AML-193 (cell line): ENCODE data around the gene STK11IP.

ENCODE experiments used
- DNase-seq, 2 experiments: peaks; one replicate each; lab custom pipeline; 2025; lab: John Stamatoyannopoulos, UW

Gene STK11IP

GRCh38 chr2:219578811-219579613 lies 18.6 kb upstream of the STK11IP start:
- DNase-seq: peak; percentile 55 to 60

GRCh38 chr2:219581346-219581745 lies 16.3 kb upstream of the STK11IP start:
- no peak for DNase-seq

- DNase-seq: no peak
Observed at GRCh38 chr2:219591091-219591490, 6.6 kb upstream of the STK11IP start.

DNA sequence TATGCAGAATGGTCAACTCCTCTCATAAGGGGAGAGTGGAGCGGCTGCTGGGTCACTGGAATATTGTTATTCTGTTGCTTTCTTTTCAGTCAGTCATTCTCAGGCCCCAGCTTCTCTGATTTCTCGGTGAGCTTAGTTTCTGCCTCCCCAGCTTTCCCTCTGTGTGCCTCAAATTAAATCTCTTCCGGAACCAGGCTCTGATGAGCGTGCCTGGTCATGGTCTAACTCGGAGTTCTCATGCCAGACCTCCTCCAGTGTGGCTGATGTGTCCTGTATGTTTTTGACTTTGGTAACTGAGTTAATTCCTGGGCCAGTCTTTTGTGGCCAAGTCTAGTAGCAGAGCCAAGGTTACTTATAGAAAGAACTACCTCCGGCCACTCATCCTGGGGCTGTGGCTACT lies 4.9 kb upstream of the STK11IP start:
- no peak for DNase-seq

GRCh38 chr2:219593154-219593553 lies 4.5 kb upstream of the STK11IP start:
- no peak for DNase-seq

DNA sequence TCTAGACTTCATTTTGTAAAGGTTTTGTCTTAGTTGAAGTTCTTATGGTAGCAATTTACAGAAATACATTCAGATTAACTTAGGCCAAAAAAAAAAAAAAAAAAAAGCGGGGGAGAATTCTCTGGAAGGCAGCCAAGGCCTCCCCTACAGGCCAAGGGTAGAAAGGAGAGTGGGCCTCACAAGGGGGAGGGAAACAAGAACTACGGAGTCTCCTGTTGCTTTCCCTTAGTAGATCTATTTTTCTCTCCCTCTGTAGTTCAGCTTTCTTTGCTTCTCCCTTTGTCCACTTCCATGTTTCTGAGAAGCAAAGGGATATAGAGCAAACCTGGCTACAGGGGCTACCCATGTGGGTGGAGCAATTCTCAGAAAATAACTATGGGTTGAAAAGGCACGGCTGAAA lies 2.4 kb upstream of the STK11IP start:
- DNase-seq: no peak

GRCh38 chr2:219596954-219597551 lies 604 bp upstream of the STK11IP start:
- DNase-seq: peak; percentile 35 to 39

DNA sequence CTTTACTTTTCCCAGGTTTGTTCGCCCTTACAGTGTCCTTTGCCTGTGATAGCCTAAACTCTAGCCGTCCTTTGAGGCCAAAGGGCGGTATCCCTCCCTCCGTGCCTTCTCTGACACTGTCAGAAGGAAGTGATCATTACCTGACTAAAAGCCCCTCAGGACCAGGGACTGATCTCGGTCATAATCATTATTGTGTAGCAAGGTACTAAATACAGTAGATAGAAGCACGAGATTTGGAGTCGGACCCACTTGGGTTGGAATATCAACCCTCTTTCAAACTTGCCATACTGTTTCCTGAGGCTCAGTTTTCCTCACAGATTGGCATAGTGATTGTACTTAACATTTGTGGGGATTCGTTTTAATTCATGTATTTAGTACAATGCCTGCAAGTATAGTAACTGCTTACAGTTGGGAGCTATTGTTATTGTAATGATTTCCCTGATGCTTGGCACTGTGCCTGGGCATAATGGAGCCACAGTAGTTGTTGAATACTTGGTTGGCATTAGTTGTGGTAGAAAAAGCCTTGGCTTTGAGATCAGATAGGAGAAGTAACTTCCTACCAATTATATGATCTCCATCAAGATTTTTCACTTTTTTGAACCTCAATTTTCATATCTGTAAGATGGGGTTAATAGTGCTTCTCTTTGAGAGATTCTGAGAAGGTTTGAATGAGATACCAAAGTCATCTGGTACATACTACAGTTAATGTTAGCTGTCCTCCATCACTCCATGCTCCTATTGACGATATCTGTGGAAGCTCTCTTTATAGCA lies 836 bp downstream of the STK11IP start:
- DNase-seq: no peak

DNA sequence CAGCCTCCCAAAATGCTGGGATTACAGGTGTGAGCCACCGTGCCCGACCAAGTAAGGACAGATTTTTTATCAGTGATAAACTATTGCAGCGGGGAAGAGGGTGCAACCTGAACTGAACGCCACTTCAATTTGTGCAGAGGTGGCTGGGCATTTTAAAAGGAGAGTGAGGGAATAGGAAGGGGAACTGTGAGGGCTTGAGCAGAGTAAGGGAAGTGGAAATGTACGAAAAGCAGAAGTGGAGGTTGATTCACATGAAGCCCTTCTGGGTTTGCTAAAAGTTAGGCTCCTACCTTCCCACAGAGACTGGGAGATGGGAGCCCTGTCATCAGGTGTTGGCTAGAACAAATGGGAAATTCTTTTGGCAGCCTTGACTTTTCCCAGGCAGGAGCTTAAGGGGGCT lies 6.1 kb downstream of the STK11IP start:
- peak; percentile 72 to 79 for DNase-seq

GRCh38 chr2:219605607-219605954 lies 7.9 kb downstream of the STK11IP start:
- no peak for DNase-seq

GRCh38 chr2:219607931-219608330 lies 10.3 kb downstream of the STK11IP start:
- no peak for DNase-seq

DNA sequence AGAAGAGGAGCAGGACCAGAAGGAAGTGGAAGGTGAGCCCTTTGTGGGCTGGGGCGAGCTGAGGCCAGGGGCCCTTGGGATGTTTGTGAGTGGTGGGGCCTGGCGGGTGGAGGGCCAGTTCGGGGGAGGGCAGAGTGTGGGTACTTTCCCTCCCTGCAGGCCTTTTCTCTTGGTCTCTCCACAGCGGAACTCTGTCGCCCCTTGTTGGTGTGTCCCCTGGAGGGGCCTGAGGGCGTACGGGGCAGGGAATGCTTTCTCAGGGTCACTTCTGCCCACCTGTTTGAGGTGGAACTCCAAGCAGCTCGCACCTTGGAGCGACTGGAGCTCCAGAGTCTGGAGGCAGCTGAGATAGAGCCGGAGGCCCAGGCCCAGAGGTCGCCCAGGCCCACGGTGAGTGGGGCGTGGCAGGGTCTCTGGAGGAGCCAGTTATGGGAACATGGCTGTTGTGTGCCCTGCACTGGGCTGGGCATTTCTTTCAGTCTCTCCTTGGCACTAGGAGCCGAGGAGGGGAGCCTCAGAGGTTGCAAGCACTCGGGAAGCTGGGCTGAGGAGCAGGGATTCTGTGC lies 10.8 kb downstream of the STK11IP start:
- no peak for DNase-seq

GRCh38 chr2:219609149-219609750 lies 11.6 kb downstream of the STK11IP start:
- DNase-seq: no peak

DNA sequence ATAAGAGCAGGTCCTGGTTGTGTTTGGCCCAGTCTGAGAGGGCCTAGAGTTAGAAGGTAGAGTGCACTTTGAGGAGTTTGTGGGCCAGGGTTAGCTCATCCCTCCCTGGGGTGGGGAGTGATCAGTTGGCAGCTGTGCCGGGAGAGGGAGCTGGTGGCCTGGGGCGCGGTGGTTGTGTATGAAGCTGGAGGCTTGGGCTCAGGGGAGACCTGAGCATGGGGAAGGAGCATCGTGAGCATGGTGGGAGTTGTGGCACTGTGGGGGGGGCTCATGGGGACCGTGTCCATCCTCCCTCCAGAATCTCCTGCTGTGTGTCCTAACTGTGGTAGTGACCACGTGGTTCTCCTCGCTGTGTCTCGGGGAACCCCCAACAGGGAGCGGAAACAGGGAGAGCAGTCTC lies 13.6 kb downstream of the STK11IP start:
- no peak for DNase-seq

DNA sequence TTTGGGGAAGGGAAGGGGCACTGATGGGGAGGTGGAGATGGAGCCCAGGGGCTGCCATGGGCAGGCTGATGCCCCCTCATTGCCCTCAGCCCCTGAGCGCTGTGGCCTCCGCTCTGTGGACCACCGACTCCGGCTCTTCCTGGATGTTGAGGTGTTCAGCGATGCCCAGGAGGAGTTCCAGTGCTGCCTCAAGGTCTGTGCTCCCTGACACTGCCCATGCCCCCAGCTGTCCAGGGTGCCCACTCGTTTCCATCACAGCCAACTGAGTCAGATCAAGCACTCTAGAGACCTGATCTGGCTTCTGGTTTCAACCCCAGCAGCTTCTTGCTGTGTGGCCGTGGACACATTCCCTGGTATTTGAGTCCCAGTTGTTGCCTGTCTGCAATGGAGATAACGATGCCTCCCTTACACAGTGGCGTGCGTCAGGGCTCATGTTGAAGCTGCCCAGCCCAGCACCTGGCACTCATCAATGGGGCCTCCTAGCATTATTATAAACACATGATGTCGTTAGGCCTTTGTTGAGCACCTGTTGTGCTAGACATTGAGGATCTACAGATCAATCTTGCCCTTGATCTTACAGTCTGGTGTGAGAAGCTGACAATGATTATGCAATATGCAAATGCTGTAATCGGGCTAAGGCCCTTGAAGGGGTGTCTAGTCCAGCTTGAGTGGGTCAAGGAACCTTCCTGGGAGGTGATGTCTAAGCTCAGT lies 14.4 kb downstream of the STK11IP start:
- DNase-seq: no peak

DNA sequence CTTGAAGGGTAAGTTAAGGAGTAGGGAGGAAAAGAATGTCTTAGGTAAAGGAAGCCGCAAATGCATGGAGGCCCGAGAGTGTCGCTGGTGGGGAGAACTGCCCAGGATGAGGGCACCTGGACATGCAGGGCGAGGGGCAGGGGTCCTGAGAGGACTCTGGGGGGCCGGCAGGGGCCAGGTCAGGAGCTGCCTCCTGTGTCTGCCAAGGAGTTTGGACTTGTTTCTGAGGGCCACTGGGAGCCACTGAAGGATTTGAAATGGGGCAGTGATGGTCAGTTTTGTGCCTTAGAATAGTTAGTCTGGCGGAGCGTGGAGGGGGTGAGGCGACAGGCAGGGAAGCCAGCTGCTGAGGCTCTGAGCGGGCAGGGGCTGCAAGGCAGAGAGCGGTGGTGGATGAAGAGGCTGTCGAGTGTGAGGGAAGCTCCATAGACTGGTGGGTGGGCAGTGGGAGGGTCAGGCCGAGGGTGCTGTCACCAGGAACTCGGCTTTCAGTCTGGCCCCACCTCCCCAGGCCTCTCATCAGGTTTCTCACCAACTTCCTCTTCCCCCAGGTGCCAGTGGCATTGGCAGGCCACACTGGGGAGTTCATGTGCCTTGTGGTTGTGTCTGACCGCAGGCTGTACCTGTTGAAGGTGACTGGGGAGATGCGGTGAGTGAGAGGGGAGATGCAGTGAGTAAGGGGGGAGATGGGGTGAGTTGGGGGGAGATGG lies 15.1 kb downstream of the STK11IP start:
- no peak for DNase-seq

- DNase-seq: no peak
Observed at GRCh38 chr2:219613461-219614070, 15.9 kb downstream of the STK11IP start.

DNA sequence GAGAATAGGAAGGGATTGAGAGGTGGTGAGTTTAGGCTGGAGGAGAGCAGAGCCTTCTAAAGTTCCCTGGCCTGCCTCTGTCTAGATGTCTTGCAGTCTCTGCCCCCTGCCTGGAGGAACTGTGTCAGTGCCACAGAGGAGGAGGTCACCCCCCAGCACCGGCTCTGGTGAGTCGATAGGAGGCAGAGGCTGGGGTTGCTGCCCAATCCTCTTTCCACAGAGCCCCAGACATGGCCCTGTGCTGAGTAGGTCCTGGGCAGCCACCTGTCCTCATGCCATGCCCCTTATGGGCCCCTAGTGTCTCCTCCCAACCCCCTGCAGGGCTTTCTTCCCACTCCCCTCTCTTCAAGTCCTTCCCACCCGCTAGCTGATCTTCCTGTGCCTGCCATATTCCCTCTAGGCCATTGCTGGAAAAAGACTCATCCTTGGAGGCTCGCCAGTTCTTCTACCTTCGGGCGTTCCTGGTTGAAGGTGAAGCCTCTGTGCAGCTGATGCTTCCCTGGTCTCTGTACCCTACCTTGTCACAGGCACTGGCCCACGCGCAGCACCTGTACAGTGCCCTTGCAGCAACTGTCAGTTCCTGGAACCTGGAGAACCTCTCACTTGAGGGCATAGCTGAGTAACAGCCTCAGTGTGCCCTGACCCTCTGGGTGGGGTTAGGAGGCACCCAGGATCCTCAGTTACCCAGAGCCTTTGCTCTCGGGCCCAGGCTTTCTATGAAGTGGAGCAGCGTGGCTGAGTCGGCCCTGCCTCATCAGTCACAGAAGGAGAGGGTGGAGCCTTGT lies 16.6 kb downstream of the STK11IP start:
- no peak for DNase-seq

DNA sequence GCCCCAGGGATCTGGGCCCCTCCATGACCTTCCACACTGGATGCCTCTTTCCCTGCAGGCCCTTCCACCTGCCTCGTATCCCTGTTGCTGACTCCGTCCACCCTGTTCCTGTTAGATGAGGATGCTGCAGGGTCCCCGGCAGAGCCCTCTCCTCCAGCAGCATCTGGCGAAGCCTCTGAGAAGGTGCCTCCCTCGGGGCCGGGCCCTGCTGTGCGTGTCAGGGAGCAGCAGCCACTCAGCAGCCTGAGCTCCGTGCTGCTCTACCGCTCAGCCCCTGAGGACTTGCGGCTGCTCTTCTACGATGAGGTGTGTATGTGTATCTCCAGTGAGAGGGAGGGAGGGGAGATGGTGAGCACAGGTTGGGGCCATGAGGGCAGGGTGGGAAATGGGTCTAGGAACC lies 17.4 kb downstream of the STK11IP start:
- DNase-seq: no peak

- DNase-seq: no peak
Observed at GRCh38 chr2:219615894-219616293, 18.2 kb downstream of the STK11IP start.
